ENCODE data around the gene FUBP1. TPM values are rescaled to one million over a fixed set of nuclear protein-coding genes. Genes with fewer than 3 reads are reported as not detected.

The FUBP1 gene
- total RNA-seq, 1 donor, result 125 TPM

DNA sequence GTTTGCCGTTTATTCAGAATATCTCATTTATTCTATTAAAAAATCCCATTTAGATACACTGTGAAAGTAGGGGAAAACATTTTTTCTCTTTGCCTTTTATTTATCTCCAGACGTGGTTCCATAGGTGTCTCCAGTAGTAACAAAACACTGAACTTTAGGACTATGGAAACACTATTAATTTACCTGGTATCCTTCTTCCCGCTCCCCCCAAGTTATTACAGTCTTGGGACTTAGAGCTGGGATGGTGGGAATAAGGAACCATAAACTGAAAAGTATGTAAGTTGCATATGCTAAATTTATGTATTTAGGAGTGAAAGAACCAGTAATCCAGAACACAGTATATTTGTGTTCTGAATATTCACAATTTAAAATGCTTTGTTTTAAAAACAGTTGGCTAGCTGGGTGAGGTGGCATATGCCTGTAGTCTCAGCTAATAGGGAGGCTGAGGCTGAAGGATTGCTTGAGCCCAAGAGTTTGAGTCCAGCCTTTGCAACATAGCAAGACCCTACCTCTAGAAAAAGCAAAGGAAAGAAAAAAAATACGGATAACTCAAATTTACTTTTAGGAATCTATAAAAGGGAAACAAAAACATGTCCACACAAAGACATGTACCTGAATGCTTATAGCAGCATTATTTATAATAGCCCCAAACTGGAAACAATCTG lies 28.9 kb upstream of the FUBP1 start:
- DNase-seq (ENCODE audit: low read depth), result no peak
- TF ChIP-seq, protein P1, sequence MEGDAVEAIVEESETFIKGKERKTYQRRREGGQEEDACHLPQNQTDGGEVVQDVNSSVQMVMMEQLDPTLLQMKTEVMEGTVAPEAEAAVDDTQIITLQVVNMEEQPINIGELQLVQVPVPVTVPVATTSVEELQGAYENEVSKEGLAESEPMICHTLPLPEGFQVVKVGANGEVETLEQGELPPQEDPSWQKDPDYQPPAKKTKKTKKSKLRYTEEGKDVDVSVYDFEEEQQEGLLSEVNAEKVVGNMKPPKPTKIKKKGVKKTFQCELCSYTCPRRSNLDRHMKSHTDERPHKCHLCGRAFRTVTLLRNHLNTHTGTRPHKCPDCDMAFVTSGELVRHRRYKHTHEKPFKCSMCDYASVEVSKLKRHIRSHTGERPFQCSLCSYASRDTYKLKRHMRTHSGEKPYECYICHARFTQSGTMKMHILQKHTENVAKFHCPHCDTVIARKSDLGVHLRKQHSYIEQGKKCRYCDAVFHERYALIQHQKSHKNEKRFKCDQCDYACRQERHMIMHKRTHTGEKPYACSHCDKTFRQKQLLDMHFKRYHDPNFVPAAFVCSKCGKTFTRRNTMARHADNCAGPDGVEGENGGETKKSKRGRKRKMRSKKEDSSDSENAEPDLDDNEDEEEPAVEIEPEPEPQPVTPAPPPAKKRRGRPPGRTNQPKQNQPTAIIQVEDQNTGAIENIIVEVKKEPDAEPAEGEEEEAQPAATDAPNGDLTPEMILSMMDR (IDR thresholded peaks at IDR 0.05; ENCODE audit: insufficient read depth, low read depth, low read length), result no peak
- peak overlapping the region; percentile 85 for H3K4me3 ChIP-seq (ENCODE audit: low read depth, low read length)

- TF ChIP-seq, protein P1 (IDR thresholded peaks at IDR 0.05; ENCODE audit: insufficient read depth, low read depth, low read length), result no peak
- no peak for DNase-seq (ENCODE audit: low read depth)
Observed at GRCh38 chr1:78006521-78006920, 27.6 kb upstream of the FUBP1 start.

DNA sequence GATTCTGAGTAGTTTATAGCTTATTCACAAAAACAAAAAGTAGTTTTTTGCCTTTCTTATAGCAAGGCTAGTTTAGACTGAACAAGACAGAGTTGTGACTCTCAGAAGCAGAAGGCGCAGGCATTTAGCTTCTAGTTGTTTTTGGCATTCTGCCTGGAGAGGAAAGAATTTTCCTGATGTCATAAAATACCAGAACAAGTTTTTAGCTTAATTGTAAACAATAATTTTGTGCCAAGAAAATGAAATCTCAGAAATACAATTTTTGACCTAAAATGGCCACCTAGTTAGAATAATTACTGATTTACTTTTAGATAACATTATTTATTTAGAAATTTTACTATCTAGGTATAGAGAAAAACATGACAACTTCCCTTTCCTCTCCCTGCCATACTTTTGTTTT lies 26.9 kb upstream of the FUBP1 start:
- TF ChIP-seq, protein P1 (IDR thresholded peaks at IDR 0.05; ENCODE audit: insufficient read depth, low read depth, low read length), result no peak
- H3K4me3 ChIP-seq (ENCODE audit: low read depth, low read length), result peak overlapping the region; percentile 85
- DNase-seq (ENCODE audit: low read depth), result peak; percentile 91

More at GRCh38 chr1:78006521-78006920, 27.6 kb upstream of the FUBP1 start:
- peak overlapping the region; percentile 85 for H3K4me3 ChIP-seq (ENCODE audit: low read depth, low read length)

DNA sequence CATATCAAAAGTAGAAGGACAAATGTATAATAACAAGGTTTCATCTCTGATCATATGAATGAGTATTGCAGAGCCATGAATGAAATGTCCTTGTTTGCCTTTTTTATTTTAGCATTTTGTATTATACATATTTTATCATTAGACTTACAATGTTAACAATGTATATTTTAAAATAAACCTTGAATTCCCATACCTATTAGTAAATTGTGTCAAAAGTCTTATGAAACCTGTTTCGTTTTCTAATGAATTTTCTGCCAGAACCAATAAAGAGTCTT lies 26.5 kb upstream of the FUBP1 start:
- DNase-seq (ENCODE audit: low read depth), result no peak
- H3K4me3 ChIP-seq (ENCODE audit: low read depth, low read length), result peak overlapping the region; percentile 85
- TF ChIP-seq, protein P1 (IDR thresholded peaks at IDR 0.05; ENCODE audit: insufficient read depth, low read depth, low read length), result no peak

- TF ChIP-seq, protein P1 (IDR thresholded peaks at IDR 0.05; ENCODE audit: insufficient read depth, low read depth, low read length), result no peak
- H3K4me3 ChIP-seq (ENCODE audit: low read depth, low read length), result peak within 1 kb of the TSS; percentile 85
- DNase-seq (ENCODE audit: low read depth), result peak; percentile 99
Observed at GRCh38 chr1:78004719-78005447, 26.0 kb upstream of the FUBP1 start, which contains the start of gene DNAJB4. Gene DNAJB4, plus strand, starts transcription at chr1:78004939. Its CDS starts 172 bp downstream, at chr1:78005111.

DNA sequence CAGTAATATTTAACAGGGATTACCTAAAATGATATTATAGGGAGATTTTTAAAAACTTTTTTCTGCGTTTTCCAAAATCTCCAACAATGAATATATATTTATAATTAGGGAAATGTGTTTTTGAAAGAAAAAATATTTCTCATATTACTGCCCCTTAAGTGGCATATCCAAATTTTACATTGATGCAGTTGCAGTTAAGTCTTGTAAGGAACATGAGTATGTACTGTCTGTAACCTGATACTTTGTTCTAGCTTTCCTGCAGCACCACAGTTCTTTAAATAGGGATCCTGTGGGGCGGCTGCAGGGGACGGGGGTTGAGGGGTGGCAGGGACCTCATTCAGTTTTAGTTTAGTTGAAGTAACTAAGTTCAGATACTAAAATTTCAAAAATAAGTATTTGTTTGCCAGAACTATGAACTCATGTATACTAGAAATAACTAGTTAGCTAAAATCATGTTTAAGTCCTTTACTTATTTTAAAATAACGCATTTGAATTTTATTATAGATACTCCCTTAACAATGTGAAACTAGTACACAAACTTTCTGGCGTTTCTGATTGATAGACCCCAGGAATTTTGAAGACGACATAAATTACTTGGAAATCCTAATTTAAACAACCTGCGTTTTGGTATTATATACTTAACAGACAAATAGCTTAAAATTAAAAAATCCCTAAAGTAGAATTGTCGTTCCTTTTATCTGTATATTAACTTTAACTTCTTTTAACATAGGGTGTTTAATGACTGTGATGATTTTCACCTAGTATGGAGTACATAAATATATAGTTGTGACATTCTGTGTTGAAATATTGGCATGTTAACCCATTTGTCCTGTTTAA lies 25.2 kb upstream of the FUBP1 start:
- peak; percentile 87 for DNase-seq (ENCODE audit: low read depth)
- peak overlapping the region; percentile 85 for H3K4me3 ChIP-seq (ENCODE audit: low read depth, low read length)
- TF ChIP-seq, protein P1 (IDR thresholded peaks at IDR 0.05; ENCODE audit: insufficient read depth, low read depth, low read length), result no peak

Measured in fibroblast of villous mesenchyme (primary cell).